Left lung (tissue), 10 donors: ENCODE measurements around the gene RBM20. TPM values are rescaled to one million over a fixed set of nuclear protein-coding genes. Genes with fewer than 3 reads are reported as not detected.

Source experiments
- ATAC-seq: fragments of 200-7000 bp; cut with Tn5 transposase; one replicate; pipeline ENCODE4 v1.9.1; 2020; ENCODE audit warnings: moderate library complexity
- DNase-seq, 4 donors: peaks; one replicate each; pipeline ENCODE4 v3.0.0-alpha.2; 2013 to 2020
- H3K27ac ChIP-seq, 2 donors: fragments of 200-600 bp; sonication (generic) in 1 of 2; one replicate each; pipeline versions ENCODE4 v1.5.0 to v1.8.0; 2020 to 2021
- H3K27me3 ChIP-seq, 2 donors: fragments of 200-600 bp; sonication (generic) in 1 of 2; one replicate each; pipeline versions ENCODE4 v1.5.0 to v1.8.0; 2020 to 2021
- H3K36me3 ChIP-seq, 2 donors: fragments of 200-600 bp; sonication (generic) in 1 of 2; one replicate each; pipeline versions ENCODE4 v1.5.0 to v1.8.0; 2020 to 2021
- H3K4me1 ChIP-seq, 2 donors: fragments of 200-600 bp; one replicate each; pipeline ENCODE4 v1.8.0; 2021
- H3K4me3 ChIP-seq, 2 donors: fragments of 200-600 bp; sonication (generic) in 1 of 2; one replicate each; pipeline versions ENCODE4 v1.5.0 to v1.8.0; 2020 to 2021; ENCODE audit warnings: mild to moderate bottlenecking in 1 of 2
- H3K9me3 ChIP-seq, 2 donors: fragments of 200-600 bp; sonication (generic) in 1 of 2; one replicate each; pipeline versions ENCODE4 v1.5.0 to v1.8.0; 2020 to 2021
- intact Hi-C, 2 donors: fragments of 100-400 bp; cut with DNase I; formaldehyde crosslinking; loops; one replicate each; pipeline versions ENCODE4 v1.11.2 to v1.14.2; 2022
- polyA plus RNA-seq, 6 donors: library from polyadenylated mRNA; unstranded; fragments of 120-200 nt; gene quantifications; one replicate each; pipeline ENCODE4 v1.2.1, GENCODE V29; 2013; ENCODE audit not compliant: insufficient read length in 6 of 6
- total RNA-seq, 2 donors: library from RNA; stranded (reverse); fragmentation: NEBNext Ultra II Directional; extraction: Animal tissue kit (Norgen Biotek cat#: 25700); gene quantifications; one replicate each; pipeline ENCODE4 v1.2.1, GENCODE V29; 2021
- TF ChIP-seq, protein P1 (sequence below), 2 donors: fragments of 200-600 bp; sonication (generic) in 1 of 2; IDR thresholded peaks; one replicate each; pipeline versions ENCODE4 v1.5.0 to v1.8.0; 2021; ENCODE audit warnings: antibody characterized with exemption in 2 of 2
- donor health status: DM: no; HTN: yes; CAD: no.
- donor health status: DM: no; HTN: no; CAD: no.

RBM20 gene
- total and polyA plus RNA-seq, 8 donors, result 0.55 to 1.8 (median 1.1) TPM

DNA sequence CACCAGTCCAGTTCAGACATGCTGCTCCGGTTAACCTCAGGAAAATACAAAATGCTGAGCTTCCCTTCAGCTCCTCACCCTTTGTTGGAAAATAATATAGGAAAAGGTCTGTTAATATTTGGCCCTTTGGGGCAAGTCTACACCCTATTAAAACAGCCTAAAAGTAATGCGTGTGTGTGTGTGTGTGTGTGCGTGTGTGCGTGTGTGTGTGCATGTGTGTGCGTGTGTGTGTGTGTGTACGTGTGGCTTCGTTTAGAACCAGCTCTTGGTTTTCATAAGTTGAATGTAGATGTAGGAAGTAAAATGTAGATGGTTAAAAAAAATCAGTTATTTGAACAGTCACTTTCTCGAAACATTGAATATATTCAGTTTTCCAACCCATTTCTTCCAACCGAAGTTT is 166.5 kb downstream of the RBM20 start:
- peaks cover 0 to 4% of the 10 kb centered on the region in 2 donors for H3K27me3 ChIP-seq
- TF ChIP-seq, protein P1, sequence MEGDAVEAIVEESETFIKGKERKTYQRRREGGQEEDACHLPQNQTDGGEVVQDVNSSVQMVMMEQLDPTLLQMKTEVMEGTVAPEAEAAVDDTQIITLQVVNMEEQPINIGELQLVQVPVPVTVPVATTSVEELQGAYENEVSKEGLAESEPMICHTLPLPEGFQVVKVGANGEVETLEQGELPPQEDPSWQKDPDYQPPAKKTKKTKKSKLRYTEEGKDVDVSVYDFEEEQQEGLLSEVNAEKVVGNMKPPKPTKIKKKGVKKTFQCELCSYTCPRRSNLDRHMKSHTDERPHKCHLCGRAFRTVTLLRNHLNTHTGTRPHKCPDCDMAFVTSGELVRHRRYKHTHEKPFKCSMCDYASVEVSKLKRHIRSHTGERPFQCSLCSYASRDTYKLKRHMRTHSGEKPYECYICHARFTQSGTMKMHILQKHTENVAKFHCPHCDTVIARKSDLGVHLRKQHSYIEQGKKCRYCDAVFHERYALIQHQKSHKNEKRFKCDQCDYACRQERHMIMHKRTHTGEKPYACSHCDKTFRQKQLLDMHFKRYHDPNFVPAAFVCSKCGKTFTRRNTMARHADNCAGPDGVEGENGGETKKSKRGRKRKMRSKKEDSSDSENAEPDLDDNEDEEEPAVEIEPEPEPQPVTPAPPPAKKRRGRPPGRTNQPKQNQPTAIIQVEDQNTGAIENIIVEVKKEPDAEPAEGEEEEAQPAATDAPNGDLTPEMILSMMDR (IDR thresholded peaks at IDR 0.05), result no peak
- no peaks in the 10 kb centered on the region for H3K4me1 ChIP-seq
- no peak for DNase-seq
- no peak for ATAC-seq
- no peak overlapping the region for H3K4me3 ChIP-seq
- H3K36me3 ChIP-seq, result no peaks in the 10 kb centered on the region
- H3K9me3 ChIP-seq, result no peaks in the 10 kb centered on the region
- H3K27ac ChIP-seq, result no peak overlapping the region
- intact Hi-C loops, result no loop called here

DNA sequence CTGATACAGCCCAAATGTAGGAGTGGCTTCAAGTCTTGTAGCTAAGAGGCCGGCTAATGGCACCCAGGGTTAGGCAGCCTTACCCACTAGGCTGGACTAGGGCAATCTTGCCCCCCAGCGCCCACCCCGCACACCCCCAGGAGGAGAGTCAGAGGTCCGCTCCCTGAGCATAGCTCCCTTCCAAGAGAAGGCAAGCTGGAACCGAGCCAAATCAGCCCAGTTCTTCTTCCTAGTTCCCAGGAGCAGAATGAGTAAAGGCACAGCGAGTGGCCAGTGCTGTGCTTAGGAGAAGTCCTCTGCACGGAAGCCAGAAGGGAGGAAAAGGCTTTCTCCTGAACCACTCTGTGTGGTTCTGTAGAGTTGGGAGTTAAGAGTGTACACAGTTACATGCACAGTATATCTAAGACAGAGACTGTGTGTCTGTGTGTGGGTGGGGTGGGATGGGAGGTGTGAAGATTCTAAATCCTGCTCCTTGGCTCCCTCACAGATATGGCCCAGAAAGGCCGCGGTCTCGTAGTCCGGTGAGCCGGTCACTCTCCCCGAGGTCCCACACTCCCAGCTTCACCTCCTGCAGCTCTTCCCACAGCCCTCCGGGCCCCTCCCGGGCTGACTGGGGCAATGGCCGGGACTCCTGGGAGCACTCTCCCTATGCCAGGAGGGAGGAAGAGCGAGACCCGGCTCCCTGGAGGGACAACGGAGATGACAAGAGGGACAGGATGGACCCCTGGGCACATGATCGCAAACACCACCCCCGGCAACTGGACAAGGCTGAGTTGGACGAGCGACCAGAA is 167.8 kb downstream of the RBM20 start:
- no peaks in the 10 kb centered on the region for H3K4me1 ChIP-seq
- no peak for ATAC-seq
- TF ChIP-seq, protein P1 (IDR thresholded peaks at IDR 0.05), result no peak
- peaks cover 0 to 4% of the 10 kb centered on the region in 2 donors for H3K27me3 ChIP-seq
- no peak overlapping the region for H3K27ac ChIP-seq
- H3K36me3 ChIP-seq, result no peaks in the 10 kb centered on the region
- intact Hi-C loops, result no loop called here
- H3K9me3 ChIP-seq, result no peaks in the 10 kb centered on the region
- no peak overlapping the region for H3K4me3 ChIP-seq
- no peak for DNase-seq

DNA sequence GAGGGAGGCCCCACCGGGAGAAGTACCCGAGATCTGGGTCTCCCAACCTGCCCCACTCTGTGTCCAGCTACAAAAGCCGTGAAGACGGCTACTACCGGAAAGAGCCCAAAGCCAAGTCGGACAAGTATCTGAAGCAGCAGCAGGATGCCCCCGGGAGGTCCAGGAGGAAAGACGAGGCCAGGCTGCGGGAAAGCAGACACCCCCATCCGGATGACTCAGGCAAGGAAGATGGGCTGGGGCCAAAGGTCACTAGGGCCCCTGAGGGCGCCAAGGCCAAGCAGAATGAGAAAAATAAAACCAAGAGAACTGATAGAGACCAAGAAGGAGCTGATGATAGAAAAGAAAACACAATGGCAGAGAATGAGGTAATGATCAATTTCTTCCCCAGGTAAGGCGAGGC is 168.4 kb downstream of the RBM20 start:
- no peak for DNase-seq
- intact Hi-C loops, result no loop called here

DNA sequence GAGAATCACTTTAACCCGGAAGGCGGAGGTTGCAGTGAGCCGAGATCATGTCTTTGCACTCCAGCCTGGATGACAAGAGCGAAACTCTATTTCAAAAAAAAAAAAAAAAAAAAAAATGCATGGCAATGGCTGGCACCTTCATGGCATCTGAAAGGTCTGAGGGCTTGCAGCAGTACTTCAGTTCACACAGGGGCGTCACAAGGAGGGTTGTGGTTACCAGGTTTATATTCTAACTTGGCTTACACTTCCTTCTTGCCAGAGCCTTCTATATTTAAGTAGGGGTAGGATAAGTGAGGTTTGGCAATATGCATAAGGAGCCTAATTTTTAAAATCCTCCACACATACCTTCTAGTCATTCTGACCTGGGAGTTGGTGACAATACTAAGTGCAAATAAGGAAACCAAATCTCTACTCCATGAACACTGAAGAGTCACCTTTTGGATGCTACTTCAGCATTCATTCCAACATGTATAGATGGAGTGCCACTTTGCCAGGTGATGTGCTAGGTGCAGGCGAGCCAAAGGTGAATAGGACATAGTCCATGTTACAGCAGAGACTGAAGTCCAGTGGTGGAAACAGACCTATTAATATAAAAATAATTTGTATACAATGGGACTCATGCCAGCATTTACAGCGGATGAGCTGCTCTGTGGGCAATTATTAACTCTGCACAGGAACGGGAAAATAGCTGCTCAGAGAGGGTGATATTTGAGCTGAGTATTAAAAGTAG is 169.8 kb downstream of the RBM20 start:
- Histone ChIP-seq H3K36me3 (no peaks in the 10 kb centered on the region), H3K27ac (no peak overlapping the region), H3K9me3 (no peaks in the 10 kb centered on the region), H3K27me3 (no peaks in the 10 kb centered on the region), H3K4me1 (peaks cover 0 to 7% of the 10 kb centered on the region in 2 donors), H3K4me3 (no peak overlapping the region)
- intact Hi-C loops, result no loop called here
- DNase-seq (no peak), ATAC-seq (no peak)
- TF ChIP-seq, protein P1 (IDR thresholded peaks at IDR 0.05), result no peak

More for the DNA sequence above, 168.4 kb downstream of the RBM20 start:
- Histone ChIP-seq H3K27ac (no peak overlapping the region), H3K9me3 (no peaks in the 10 kb centered on the region), H3K36me3 (no peaks in the 10 kb centered on the region), H3K27me3 (peaks cover 0 to 4% of the 10 kb centered on the region in 2 donors), H3K4me1 (no peaks in the 10 kb centered on the region), H3K4me3 (no peak overlapping the region)
- TF ChIP-seq, protein P1 (IDR thresholded peaks at IDR 0.05), result no peak
- ATAC-seq, result no peak

DNA sequence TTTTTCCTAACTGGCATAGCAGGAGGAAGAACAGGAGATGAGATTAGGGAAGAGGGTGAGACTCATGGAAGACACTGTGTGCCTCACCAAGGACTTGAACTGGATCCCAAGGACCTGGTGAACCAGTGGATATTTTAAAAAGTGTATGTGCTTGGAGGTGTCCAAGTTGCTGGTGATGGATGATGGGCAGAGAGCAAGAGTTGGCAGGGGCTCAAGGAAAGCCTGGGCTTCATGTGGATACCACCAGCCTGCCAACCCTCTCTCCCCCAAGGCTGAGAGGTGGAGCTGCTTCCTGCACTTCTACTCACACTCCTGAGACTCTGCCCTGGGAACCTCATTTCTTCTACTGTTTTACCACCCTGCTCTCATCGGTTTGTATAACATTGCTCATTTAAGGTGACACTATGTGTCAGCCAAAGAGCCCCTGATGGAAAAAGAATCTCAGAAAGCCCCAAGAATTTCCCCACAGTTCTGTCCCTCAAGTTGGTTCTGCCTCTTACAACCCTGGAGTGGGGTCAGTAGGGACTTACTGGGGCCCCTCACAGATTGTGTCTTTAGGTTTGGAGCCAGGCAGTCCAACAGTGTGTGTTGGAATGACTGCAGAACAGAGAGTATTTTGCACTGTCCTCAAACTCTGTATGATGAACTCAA is 171.3 kb downstream of the RBM20 start:
- TF ChIP-seq, protein P1 (IDR thresholded peaks at IDR 0.05), result no peak
- ATAC-seq (no peak), DNase-seq (no peak)
- H3K27ac ChIP-seq, result no peak overlapping the region
- intact Hi-C loops, result no loop called here
- no peaks in the 10 kb centered on the region for H3K36me3 ChIP-seq
- no peak overlapping the region for H3K4me3 ChIP-seq
- peaks cover 0 to 23% of the 10 kb centered on the region in 2 donors for H3K4me1 ChIP-seq
- no peaks in the 10 kb centered on the region for H3K27me3 ChIP-seq
- no peaks in the 10 kb centered on the region for H3K9me3 ChIP-seq
